Esophagus squamous epithelium (tissue), 4 donors: Measurements from ENCODE around the gene TRPV2.

Source experiments
- CTCF ChIP-seq, 6 experiments: fragments of 450-650 bp in 4 of 6; fragments of 200-600 bp in 2 of 6; sonication (generic) in 2 of 6; IDR thresholded peaks; one replicate each; pipeline ENCODE4 v1.5.1; 2016 to 2019; ENCODE audit warnings: antibody characterized with exemption in 6 of 6, mild to moderate bottlenecking in 4 of 6, moderate library complexity in 4 of 6
- POLR2A ChIP-seq, 4 donors: fragments of 450-650 bp; IDR thresholded peaks; one replicate each; pipeline ENCODE4 v1.6.1; 2017; ENCODE audit warnings: antibody characterized with exemption in 4 of 4, mild to moderate bottlenecking in 4 of 4, moderate library complexity in 3 of 4

- TF ChIP-seq CTCF (IDR thresholded peaks at IDR 0.05) = no peak
- TF ChIP-seq POLR2A (IDR thresholded peaks at IDR 0.05) = no peak
These were observed 11.6 kb downstream of the TRPV2 start for GRCh38 chr17:16427020-16427419.
